Activated CD4-positive, alpha-beta T cell treated with anti-CD3 and anti-CD28 coated beads, Interleukin-2, Interleukin-4, amounts not matched to agents 100 ng/mL and 50 ng/mL, durations not matched to agents 16 hours and 8 hours (primary cell): ENCODE measurements around the gene GAN.

Experiments used
- DNase-seq: peaks from one replicate; pipeline ENCODE4 v3.0.0-alpha.2; 2020; ENCODE audit warnings: low spot score

GAN gene

DNA sequence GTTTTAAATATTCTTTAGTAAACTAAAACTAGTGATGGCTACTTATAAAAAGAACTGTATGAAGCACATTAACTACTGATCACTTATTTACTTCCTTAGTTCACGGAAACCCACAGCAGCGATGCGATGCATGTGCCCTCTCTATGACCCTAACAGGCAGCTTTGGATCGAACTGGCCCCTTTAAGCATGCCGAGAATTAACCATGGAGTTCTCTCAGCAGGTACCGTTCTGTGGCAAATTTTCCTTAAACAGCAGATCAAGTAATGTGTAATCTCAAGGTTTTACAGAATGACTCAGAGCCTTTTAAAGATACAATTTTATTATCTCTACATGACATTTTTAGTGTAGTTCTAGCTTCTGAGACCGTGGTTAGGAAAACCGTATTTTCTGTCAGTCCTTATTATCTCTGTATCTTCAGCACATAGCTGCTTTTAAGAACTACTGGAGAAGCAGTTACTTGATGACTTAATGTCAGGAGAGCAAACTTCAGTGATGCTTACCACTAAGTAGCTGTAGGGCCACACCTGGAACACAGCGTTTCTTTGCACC lies 43.0 kb downstream of the GAN start:
- no peak for DNase-seq

DNA sequence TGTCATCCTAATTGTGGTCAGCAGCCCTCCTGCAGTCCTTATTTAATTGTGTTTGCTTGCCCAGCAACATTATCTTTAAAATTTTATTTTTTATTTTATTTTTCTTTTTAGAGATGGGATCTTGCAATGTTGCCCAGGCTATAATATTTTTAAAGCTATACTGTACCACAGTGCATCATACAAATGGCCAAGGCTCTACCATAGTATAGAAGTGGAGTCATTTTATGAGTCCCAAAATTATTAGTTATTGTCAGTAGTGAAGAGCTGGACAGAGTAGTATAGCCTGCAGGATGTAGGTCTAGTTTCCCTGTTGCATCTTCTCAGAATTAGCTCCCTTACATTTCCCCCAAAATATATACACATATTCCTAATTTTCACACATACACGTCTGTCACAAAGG lies 44.1 kb downstream of the GAN start:
- no peak for DNase-seq

DNA sequence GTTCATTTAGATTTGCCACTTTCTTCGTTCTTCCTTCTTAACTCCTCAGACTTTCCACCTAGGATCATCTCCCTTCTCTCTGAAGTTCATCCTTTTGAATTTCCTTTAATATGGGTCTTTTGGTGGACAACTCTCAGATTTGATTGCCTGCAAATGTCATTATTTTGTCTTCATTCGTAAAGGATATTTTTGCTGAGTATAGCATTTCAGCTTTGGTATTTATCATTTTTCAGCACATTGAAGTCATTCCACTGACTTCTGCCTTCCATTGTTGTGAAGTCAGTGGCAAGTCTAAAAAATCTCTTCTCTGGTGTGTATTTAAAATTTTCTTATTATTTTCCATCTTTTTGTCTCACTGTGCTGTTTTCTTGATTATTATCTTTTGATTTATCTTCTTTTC lies 45.4 kb downstream of the GAN start:
- no peak for DNase-seq

DNA sequence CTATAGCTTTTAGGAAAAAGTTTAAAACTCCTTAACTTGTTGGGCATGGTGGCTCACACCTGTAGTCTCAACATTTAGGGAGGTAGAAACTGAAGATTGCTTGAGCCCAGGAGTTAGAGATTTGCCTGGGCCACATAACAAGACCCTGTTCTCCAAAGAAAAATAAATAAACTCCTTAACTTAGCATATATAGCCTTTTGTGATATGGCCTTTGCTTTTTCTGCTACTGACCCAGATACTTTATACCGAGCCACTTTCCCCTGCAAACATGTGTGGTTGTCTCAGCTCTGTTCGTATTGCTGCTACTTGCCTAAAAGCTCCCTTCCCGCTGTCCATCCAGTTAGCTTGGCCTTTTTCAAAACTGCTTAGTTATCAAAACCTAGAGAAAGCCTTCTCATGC lies 51.0 kb downstream of the GAN start:
- no peak for DNase-seq

DNA sequence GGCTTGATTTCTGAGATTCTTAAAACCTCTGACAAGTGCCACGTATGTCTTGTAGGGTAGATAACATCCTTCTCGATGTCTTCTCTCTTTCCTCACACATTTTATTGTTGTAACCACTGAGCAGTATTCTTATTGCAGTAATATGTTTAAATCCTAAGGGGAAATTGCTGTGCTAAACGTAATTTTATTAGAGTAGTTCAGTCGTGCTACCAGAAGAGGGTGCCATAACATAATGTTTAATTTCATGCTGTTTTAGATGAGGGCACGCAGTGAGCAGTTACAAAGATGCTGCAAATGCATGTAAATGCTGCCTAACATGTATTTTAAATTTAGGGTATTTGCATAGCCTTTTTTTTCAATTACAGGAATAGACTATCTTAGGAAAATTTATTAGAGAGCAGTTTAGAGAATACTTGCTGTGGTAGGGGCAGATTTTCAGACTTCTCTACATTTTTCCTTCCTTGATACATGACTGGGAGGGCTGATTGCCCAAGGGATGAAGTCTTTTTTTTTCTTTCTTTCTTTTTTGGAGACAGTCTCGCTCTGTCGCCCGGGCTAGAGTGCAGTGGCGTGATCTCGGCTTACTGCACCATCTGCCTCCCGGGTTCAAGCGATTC lies 51.7 kb downstream of the GAN start:
- peak; percentile 55 for DNase-seq

DNA sequence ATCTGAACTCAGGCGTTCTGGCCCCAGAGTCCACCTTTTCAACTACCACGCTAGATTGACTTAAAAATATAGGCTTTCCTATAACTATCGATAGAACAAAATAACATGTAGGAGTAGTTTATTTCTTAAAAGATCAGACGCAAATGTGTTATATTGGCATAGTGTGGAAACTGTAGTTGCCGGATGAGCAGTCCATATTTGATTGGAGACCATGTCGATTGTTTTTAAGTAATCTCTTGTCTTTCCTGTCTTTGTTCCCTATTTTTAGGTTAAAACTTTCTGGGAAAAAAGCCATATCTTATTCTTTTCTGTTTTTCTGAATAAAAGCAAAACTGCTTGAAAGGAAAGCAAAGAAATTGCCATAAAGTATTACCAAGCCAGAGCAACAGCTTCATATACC lies 53.1 kb downstream of the GAN start:
- no peak for DNase-seq

DNA sequence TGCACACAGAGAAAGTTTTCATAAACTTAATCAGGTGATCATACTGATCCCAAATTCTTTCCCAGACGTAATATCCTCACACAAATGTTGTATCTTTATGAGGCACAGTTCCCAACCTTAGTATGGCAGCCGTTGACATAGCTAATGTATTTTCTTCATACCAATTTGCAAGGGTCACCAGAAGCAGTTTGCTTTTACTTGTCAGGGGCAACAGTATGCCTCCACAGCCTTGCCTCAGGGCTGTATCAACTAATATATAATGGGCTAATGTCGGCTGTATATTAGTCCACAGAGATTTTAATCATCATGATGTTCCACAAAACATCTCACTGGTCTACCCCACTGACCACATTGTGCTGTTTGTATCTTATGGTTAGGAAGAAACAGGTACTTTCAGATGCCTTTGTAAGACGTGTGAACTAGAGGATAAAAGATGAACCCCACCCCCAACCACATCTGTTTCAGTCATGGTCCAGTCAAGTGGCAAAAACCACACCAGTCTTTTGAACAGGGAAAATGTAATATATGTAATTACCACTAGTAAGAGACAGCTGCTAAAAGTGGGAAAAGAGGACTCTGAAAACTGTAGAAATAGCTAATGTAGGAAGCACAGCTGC lies 55.2 kb downstream of the GAN start:
- no peak for DNase-seq

DNA sequence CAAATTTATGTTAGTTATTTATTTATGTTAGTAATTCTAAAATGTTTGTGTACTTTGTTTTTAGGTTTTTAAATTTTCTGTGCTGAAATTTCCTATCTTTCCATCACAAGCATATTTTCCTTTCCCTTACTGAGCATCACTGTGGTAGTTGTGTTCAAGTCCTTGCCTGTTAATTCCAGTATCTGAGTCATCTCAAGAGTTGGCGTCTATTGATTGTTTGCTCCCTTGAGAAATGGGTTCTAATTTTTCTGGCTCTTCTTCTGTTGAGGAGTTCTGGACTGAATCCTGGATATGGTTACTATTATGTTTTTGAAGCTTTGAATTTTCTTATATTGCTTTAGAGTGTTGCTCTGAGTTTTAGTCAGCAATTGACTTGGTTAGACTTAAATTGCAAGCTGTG lies 56.3 kb downstream of the GAN start:
- DNase-seq = no peak

DNA sequence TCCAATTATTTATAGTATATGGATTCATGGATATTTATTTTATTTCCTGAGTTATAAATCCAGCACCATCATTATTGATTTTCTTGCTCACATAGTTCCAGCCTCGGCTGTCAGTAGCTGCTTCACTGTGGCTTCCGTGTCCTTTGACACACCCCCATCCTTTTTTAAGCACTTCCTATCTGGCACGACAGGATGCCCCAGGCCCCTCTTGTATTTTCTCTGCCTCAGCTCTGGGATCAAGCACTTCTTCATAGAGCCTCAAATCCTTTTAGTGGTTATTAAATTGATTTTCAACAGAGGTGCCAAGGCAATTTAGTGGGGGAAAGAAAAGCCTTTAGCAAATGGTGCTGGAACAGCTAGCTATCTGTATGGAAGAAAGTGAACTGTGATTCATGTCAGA lies 59.8 kb downstream of the GAN start:
- no peak for DNase-seq

DNA sequence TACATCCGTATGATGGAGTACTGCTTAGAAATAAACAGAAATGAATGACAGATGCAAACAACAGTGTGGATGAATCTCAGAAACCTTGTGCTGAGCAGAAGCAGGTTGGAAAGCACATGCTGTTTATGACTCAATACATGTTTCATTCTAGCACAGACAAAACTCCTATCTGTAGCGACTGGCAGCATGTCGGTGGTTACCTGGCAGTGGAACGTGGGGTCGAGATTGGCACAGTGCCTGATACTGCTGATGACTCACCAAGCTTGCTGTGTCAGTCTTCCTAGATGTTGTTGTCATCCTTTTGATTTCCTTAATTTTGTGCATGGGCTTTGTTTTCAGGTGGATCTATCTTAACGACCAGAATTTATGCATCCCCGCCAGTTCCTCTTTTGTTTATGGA lies 62.1 kb downstream of the GAN start:
- DNase-seq = peak; percentile 11

DNA sequence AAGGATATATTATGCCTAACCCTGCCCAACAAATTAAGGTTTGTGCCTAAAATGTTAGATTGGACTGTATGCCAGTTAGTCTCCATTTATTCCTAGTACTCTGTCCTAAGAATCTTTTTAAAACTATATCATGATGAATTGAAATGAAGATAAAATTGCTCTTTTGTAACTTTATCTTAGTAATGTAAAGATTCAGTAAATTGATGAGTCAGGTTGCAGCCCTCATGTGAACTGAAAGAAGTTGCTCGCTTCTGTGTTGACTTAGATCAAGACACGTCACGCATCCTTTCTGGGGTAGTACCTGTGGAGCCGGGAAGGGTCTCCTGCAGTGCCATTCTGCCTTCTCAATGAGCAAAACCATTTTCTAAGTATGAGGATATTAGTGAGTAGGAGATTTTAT lies 63.3 kb downstream of the GAN start:
- no peak for DNase-seq

DNA sequence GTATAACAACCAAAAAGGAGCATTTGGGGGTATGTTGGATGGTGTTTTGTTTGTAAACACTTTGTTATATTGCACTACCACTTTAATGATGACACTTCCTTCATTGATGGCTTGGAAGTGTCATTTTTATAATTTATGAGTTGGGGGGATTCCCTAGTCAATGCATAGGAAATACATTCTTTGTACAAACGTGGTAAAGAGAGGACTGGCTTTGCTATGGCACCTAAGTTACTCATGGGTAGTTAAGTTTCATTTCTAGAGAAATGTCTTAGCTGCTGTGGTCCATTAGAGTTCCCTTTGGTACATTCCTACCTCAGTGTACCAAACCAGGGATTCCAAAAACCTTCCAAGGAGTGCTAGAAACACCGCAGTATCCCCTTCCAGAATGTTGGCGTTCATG lies 66.2 kb downstream of the GAN start:
- DNase-seq = no peak

DNA sequence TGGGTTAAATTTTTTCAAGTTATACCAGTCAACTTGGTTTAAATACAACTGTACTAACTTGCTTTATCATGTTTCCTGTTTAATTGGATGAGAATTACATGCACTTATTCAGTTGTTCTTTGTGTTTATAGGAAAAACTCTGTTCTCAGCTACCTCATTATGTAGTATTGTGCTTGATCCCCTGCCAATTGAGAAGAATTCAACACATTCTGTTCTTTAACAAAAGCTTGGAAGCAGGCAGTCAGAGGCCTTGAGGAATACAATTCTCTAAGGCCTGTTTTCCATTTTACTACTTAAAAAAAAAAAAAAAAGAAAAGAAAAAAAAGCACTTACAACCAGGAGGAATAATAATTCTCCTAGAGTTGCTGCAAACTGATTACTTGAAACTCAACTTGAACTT lies 69.2 kb downstream of the GAN start:
- DNase-seq = no peak

DNA sequence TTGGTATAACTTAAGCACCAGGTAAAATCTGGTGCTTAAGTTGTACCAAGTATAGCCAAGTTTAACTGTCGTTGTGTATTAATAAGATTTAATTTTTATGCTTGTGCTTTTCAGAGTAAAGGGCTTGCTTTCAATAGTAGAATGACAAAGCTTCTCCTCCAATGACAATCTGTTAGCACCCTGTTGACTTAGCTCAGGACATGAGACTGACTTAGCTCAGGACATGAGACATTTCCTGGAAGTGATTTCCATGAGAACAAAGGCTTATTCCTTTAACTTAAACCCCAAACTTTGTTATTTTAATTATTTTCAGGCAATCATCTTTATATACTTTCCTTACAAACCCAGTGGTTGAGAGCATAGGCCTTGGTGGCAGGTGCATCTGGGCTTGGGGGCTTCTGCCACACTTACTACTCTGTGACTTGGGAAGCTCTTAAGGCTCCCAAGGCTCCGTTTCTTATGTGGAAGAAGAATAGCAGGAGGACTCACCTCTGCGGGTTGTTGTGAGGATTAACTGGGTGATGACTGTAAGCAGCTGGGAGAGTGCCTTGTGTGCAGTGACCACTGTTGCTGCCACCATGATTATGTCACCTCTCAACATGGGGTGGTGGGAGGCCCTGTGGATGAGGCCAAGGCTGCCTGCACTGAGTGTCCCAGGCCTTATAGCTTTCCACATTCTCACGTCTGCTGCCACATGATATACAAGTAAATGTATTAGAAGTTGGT lies 70.4 kb downstream of the GAN start:
- no peak for DNase-seq

DNA sequence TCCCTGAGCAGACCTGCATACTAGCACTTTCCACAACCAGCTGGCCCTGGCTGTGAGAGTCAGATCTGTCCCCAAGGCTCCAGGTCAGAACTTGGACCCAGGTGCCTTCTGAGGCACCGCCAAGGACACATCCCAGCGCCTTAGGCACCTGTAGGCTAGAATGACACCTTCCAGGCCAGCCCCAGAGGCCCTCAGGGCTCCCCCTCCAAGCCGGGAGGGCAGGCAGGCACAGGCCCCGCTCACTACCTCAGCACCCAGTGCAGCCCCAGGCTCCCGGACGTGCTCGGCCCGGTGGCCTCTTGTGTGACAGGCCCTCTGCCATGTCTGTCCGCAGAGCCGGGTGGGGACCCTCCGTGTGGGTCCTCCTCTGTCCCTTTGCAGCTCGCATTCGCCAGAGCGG lies 73.6 kb downstream of the GAN start:
- no peak for DNase-seq

DNA sequence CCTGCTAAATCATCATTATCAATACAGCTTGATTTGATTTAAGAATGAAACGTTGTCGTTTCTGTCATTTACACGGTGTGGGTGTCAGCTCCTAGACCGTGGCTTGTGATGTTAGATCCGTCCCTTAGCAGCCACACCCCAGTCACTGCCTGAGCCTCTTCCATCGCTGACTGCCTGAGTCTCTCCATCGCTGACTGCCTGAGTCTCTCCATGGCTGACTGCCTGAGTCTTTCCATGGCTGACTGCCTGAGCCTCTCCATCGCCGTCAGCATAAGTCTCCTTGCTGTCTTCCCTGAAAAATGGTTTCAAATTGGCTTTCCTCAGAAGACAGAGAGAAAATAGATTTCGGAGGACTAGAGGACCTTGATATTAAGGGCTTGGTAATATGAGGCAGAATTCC lies 76.1 kb downstream of the GAN start:
- DNase-seq = no peak

DNA sequence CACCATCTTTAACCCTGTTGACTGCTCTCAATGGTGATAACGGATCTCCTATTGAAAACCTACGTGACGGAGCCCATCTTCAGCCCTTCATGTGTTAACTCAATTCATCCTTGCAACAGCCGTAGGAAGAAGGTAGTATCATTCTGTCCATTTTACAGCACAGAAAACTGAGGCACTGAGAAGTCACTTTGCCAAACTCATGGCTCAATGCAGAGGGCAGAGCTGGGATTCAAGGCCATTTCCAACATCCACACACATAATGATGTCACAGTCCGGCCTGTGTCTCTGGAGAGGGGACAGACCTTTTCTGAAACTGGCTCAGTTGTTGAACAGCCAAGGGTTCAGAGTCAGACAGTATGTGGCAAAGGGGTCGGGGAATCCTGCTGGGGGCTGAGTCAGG lies 77.2 kb downstream of the GAN start:
- no peak for DNase-seq

DNA sequence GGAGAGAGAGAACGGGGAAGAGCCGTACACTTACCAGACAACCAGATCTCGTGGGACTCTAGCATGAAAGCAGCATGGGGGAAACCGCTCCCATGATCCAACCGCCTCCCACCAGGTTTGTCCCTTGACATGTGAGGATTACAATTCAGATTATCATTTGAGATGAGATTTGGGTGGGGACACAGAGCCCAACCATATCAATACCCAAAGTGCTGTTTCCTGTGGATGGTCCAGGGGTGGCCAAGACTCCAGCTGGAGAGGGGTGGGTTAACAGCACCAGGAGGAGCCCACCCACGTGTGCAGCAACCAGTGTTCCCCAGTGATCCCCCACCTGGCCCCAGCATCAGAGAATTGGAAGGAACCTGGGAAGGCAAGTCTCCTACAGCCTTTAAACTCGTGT lies 79.7 kb downstream of the GAN start:
- no peak for DNase-seq

DNA sequence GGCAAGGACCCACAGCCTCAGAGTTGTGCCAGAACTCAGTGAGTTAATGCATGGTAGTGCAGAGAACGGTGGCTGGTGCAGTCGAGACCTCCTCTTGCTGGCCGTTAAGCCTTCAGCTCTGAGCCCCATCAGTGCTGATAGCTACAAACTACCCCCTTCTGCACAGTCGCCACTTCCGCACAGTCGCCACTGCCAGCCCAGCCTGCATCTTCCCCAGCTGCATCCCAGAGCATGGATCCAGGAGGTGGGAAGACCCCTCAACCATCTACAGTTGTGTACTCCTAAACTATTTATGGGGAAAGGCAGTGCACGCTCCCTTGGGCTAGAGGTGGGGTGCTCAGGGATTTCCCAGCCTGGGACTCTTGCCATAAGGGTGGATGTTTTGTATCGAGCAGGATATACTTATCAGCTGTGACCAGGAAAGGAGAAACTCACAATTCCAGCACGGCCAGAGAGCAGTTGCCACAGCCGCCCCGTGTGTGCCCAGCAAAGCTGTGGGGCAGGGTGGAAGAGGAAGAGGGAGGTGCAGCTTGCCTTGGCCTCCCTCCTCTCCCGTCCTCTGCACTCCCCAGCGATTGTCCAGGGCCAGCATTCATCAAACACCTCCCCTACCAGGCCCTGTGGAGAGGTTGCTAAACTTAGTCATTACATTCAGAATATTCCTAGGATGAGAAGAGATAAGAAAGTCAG lies 80.3 kb downstream of the GAN start:
- DNase-seq = no peak

DNA sequence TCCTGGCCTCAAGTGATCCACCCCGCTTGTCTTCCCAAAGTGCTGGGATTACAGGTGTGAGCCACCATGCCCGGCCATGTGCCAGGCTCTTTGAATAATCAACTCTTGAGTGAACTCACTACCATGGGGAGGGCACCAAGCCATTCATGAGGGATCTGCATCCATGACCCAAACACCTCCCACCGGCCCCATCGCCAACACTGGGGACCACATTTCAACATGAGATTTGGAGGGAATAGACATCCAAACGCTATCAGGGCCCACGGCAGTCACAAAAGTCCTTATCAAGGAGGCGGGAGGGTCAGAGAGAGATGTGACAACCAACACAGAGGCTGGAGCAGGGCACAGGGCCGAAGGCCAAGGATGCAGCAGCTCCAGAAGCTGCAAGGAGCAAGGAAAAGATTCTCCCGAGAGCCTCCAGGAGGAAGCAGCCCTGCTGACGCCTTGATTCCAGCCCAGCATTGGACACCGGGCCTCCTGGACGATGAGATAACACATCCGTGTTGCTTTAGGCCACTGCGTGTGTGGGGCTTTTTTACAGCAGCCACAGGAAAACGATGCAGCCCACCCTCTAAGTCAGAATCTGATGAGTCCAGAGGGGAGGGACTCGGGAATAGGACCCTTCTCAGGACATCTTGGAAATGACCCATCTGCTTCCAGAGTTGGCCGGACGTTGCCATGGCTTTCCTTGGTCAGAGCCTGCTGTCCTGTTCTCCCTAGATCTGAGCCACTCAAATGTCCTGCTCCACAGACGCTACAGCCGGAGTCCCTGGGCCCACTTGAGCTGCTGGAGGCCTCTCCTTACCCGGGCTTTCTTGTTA lies 82.5 kb downstream of the GAN start:
- DNase-seq = no peak

DNA sequence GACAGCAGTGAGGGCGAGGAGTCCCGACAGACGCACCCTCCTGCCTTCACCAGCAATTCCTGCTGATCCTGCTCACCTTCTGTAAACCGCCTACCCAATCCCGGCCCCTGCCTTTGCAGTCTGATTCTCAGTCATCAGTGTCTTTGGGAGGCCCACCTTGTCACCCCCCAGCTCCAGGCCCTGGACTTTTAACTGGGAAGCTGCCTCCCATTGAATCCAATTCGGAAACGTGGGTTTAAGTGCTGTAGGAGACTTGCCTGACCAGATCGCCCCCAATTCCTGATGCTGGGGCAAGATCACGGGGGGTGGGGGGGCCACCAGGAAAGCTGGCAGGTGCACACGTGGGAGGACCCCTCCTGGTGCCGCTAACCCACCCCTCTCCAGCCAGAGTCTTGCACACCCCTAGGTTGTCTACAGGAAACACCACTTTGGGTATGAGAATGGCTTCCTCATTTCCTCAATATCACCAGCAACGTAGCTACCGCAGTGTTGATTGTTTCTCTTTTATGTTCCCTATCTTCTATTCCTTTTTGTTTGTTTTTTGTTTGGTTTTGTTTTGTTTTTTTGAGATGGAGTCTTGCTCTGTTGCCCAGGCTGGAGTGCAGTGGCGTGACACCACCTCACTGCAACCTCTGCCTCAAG lies 83.2 kb downstream of the GAN start:
- no peak for DNase-seq

DNA sequence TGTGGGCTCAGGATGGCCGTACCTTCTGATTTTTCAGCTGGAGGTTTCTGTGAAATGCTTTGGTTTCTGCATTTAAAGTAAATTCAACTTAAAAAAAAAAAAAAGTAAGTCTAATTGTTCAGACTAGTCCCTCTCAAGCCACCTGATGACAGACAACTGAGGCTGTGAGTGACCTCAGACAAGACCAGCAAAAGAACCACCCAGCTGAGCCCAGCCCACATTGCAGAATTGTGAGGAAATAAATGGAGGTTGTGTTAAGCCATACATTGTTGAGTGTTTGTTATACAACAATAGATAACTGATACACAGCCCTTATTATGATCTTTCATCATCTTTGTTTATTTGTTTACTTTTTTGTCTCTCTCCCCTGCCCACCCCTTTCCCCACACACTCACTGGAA lies 85.1 kb downstream of the GAN start:
- DNase-seq = no peak
